HL-60 (cell line): ENCODE results near the gene MAGI2.

Source experiments
- TF ChIP-seq, protein P1 (sequence below): IDR thresholded peaks from 2 replicates; pipeline ENCODE4 v1.6.1; 2012; ENCODE audit warnings: low read depth; ENCODE audit not compliant: insufficient replicate concordance
- TF ChIP-seq, protein P2 (sequence below): IDR thresholded peaks from one replicate; pipeline ENCODE4 v1.5.1; 2011; ENCODE audit warnings: low read length, control low read depth, inconsistent platforms; ENCODE audit not compliant: insufficient read depth

GRCh38 chr7:78223598-78223997, 1229.9 kb downstream of the MAGI2 start:
- TF ChIP-seq, protein P1, sequence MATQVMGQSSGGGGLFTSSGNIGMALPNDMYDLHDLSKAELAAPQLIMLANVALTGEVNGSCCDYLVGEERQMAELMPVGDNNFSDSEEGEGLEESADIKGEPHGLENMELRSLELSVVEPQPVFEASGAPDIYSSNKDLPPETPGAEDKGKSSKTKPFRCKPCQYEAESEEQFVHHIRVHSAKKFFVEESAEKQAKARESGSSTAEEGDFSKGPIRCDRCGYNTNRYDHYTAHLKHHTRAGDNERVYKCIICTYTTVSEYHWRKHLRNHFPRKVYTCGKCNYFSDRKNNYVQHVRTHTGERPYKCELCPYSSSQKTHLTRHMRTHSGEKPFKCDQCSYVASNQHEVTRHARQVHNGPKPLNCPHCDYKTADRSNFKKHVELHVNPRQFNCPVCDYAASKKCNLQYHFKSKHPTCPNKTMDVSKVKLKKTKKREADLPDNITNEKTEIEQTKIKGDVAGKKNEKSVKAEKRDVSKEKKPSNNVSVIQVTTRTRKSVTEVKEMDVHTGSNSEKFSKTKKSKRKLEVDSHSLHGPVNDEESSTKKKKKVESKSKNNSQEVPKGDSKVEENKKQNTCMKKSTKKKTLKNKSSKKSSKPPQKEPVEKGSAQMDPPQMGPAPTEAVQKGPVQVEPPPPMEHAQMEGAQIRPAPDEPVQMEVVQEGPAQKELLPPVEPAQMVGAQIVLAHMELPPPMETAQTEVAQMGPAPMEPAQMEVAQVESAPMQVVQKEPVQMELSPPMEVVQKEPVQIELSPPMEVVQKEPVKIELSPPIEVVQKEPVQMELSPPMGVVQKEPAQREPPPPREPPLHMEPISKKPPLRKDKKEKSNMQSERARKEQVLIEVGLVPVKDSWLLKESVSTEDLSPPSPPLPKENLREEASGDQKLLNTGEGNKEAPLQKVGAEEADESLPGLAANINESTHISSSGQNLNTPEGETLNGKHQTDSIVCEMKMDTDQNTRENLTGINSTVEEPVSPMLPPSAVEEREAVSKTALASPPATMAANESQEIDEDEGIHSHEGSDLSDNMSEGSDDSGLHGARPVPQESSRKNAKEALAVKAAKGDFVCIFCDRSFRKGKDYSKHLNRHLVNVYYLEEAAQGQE, result no peak
- TF ChIP-seq, protein P2, sequence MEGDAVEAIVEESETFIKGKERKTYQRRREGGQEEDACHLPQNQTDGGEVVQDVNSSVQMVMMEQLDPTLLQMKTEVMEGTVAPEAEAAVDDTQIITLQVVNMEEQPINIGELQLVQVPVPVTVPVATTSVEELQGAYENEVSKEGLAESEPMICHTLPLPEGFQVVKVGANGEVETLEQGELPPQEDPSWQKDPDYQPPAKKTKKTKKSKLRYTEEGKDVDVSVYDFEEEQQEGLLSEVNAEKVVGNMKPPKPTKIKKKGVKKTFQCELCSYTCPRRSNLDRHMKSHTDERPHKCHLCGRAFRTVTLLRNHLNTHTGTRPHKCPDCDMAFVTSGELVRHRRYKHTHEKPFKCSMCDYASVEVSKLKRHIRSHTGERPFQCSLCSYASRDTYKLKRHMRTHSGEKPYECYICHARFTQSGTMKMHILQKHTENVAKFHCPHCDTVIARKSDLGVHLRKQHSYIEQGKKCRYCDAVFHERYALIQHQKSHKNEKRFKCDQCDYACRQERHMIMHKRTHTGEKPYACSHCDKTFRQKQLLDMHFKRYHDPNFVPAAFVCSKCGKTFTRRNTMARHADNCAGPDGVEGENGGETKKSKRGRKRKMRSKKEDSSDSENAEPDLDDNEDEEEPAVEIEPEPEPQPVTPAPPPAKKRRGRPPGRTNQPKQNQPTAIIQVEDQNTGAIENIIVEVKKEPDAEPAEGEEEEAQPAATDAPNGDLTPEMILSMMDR, result no peak
